ENCODE results near the gene AUTS2. TPM values are rescaled to one million over a fixed set of nuclear protein-coding genes. Genes with fewer than 3 reads are reported as not detected.

AUTS2 gene
- total and polyA plus RNA-seq, 2 experiments from 2014 or later = 32.0 to 91.0 TPM

- TF ChIP-seq NANOG (IDR thresholded peaks at IDR 0.05; ENCODE audit: borderline replicate concordance) (no peak), ZNF331 (CRISPR knock-in tag; IDR thresholded peaks at IDR 0.05; ENCODE audit: low read depth) (no peak), REST (IDR thresholded peaks at IDR 0.05; ENCODE audit: unreplicated experiment) (no peak)
Observed at GRCh38 chr7:69690329-69690728, 92.1 kb downstream of the AUTS2 start (continued).

GRCh38 chr7:69691327-69691726 is 93.1 kb downstream of the AUTS2 start:
- Histone ChIP-seq H3K36me3 (ENCODE audit: insufficient read depth) (no peaks in the 10 kb centered on the region), H3K4me1 (ENCODE audit: insufficient read depth) (no peaks in the 10 kb centered on the region), H4K20me1 (replicated peaks; ENCODE audit: insufficient read depth) (no peaks in the 10 kb centered on the region), H3F3A (replicated peaks; ENCODE audit: low read depth) (no peaks in the 10 kb centered on the region), H3K79me2 (replicated peaks; ENCODE audit: insufficient read depth) (no peaks in the 10 kb centered on the region), H2AFZ (no peak overlapping the region), H3K9me2 (ENCODE audit: insufficient read depth) (no peaks in the 10 kb centered on the region), H3K4me3 (no peak overlapping the region), H3K27me3 (ENCODE audit: insufficient read depth) (no peaks in the 10 kb centered on the region), H3K27ac (ENCODE audit: low read depth) (no peak overlapping the region), H3K4me2 (no peak overlapping the region)
- ATAC-seq = no peak
- Mint-ChIP-seq H3K9me3 (no peaks in the 10 kb centered on the region; the same call in 2 of the 3 replicates), H3K27ac (no peak overlapping the region), H3K27me3 (ENCODE audit: insufficient read depth, low read depth, poor library complexity) (no peaks in the 10 kb centered on the region), H3K4me3 (no peak overlapping the region), H3K4me1 (peaks cover 9% of the 10 kb centered on the region; the same call in 2 of the 3 replicates), H3K36me3 (ENCODE audit: low read depth) (no peaks in the 10 kb centered on the region)
- TF ChIP-seq STAT1 (IDR thresholded peaks at IDR 0.05; ENCODE audit: unreplicated experiment) (no peak), EZH2 (IDR thresholded peaks at IDR 0.05; ENCODE audit: low read depth, unreplicated experiment) (no peak), CTCF (conservative IDR thresholded peaks at IDR 0.05; ENCODE audit: low read depth in 2 of 2) (no peak), NANOG (IDR thresholded peaks at IDR 0.05; ENCODE audit: borderline replicate concordance) (no peak)
- no peak for DNase-seq (ENCODE audit: low spot score)

DNA sequence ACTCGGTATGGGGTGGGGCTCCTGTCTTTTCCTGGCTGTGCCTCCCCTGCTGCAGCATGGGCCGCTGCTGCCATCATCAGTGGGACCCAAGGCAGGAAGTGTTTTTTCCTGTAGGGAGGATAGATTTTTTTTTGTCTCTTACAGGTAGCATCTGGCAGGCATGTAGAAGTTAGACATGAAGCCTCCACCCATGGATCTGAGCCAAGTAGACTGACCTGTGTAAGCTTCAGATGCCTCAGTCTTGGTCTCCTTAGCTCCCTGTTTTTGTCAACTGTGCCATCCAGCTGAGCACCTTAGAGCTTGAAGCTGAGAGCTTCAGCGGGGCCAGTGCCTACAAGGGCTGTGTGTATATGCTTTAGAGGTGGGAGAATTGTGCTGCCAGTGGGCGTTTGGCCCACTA is 93.5 kb downstream of the AUTS2 start:
- Histone ChIP-seq H3K27ac (ENCODE audit: low read depth) (no peak overlapping the region), H3K4me1 (ENCODE audit: insufficient read depth) (no peaks in the 10 kb centered on the region), H3K27me3 (ENCODE audit: insufficient read depth) (no peaks in the 10 kb centered on the region), H3K4me3 (no peak overlapping the region), H4K20me1 (replicated peaks; ENCODE audit: insufficient read depth) (no peaks in the 10 kb centered on the region), H3K4me2 (no peak overlapping the region), H3K36me3 (ENCODE audit: insufficient read depth) (no peaks in the 10 kb centered on the region), H3K79me2 (replicated peaks; ENCODE audit: insufficient read depth) (no peaks in the 10 kb centered on the region), H3F3A (replicated peaks; ENCODE audit: low read depth) (no peaks in the 10 kb centered on the region), H2AFZ (no peak overlapping the region), H3K9me2 (ENCODE audit: insufficient read depth) (no peaks in the 10 kb centered on the region)
- H3K27me3 Mint-ChIP-seq (ENCODE audit: insufficient read depth, low read depth, poor library complexity) = no peaks in the 10 kb centered on the region
- no peaks in the 10 kb centered on the region for H3K36me3 Mint-ChIP-seq (ENCODE audit: low read depth)
- H3K4me1 Mint-ChIP-seq = peaks cover 10% of the 10 kb centered on the region; the same call in 2 of the 3 replicates
- H3K4me3 Mint-ChIP-seq = no peak overlapping the region
- DNase-seq (ENCODE audit: low spot score) = no peak
- no peaks in the 10 kb centered on the region; the same call in 2 of the 3 replicates for H3K9me3 Mint-ChIP-seq
- no peak overlapping the region for H3K27ac Mint-ChIP-seq
- no peak for ATAC-seq
- TF ChIP-seq JUNB (IDR thresholded peaks at IDR 0.05; ENCODE audit: unreplicated experiment) = no peak
- TF ChIP-seq NANOG (IDR thresholded peaks at IDR 0.05; ENCODE audit: borderline replicate concordance) = no peak
- no peak for TF ChIP-seq EZH2phosphoT487 (IDR thresholded peaks at IDR 0.05; ENCODE audit: unreplicated experiment)
- TF ChIP-seq ZNF462 (CRISPR knock-in tag; IDR thresholded peaks at IDR 0.05) = no peak

Measured in GM23338 (cell line).